T follicular helper cell (primary cell): ENCODE results near the gene FAM151B.
"Not testable (repeated sequence)": the region's sequence is repeated elsewhere in the genome, so short reads cannot be mapped to it uniquely, and the experiment has no call there.

Source experiments
- DNase-seq: peaks from one replicate; pipeline ENCODE4 v3.0.0-alpha.2; 2020; ENCODE audit warnings: low read depth

Gene FAM151B

DNA sequence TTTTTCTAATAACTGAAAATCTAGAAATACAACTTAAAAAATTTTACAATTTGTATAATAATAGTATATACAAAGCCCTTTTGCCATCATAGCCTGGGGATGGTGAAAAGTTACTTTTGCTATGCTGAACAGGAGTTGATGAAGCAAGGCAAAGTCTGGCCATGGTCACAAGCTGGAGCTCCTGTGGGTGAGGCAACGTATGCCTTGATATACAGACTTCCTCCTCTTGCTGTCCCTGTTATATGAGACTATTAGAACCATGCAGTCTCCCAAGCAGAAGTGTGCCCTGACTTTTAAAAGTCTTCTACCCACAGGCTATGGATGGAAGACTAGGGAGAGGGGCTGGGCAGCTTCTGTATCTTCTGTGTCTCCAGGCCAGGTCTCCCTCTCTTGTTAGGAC is 15.7 kb downstream of the FAM151B start:
- DNase-seq, result no peak

DNA sequence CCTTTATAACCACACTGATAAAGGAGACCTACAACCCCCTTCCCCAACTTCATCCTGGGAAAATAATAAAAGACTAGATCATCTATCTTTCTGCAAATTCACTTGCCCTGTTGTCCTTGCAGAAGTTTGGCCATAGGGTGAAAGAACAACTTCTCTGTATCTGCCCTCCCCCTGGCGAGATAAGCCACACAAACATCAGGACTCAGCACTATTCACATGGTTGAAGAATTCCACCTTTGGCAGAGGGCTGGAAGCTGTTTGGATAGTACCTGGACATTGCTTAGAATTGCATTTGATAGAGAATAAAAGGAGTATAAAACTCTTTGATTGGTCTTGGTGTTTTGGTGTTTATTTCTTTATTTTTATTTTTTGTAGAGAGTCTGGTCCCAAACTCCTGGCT is 16.9 kb downstream of the FAM151B start:
- DNase-seq, result no peak

GRCh38 chr5:80507663-80508062 is 19.8 kb downstream of the FAM151B start:
- DNase-seq, result no peak

GRCh38 chr5:80508844-80509243 is 20.9 kb downstream of the FAM151B start:
- DNase-seq, result no peak

- DNase-seq, result no peak
These were observed 21.5 kb downstream of the FAM151B start for GRCh38 chr5:80509362-80509761.

GRCh38 chr5:80516826-80517225 is 28.9 kb downstream of the FAM151B start:
- DNase-seq, result no peak

DNA sequence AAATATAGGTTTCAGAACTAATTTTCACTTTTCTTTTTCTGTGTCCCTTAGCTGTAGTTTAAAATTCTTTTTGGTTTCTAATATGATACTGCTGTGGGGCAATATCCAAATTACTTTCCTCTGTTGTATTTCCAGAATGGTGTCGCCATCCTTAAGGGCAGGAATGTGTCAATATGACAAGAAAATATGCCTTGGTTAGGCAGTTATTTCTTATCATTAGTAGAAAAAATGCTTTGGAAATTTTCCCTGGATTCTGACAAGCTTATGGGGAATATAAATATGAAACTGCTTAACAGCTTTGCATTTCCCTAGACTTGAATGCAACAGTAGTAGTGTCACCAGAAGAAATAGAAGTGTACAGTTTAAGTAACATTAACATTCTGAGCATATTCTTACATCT is 52.8 kb downstream of the FAM151B start:
- DNase-seq, result no peak

GRCh38 chr5:80541392-80541791 is 53.5 kb downstream of the FAM151B start:
- no peak for DNase-seq

DNA sequence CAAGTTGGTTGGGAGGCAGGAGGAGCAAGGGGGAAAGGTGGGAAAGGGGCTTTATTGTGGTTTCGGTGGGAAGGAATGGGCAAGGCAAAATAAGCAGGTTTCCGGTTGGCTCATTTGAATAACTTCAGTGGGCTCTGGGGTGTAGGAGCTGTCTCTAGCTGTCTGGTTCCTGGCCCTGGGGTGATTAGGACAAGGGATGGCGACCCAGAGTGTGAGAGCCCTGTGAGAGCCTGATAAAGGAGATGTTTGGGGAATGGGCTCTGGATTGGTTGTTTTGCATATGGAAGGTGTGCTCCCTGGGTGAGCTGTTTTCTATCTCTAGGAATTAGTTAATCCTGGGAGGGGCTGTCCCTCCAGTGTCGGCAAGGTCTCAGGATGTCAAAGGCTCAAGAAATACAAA is 66.7 kb downstream of the FAM151B start:
- DNase-seq, result no peak

DNA sequence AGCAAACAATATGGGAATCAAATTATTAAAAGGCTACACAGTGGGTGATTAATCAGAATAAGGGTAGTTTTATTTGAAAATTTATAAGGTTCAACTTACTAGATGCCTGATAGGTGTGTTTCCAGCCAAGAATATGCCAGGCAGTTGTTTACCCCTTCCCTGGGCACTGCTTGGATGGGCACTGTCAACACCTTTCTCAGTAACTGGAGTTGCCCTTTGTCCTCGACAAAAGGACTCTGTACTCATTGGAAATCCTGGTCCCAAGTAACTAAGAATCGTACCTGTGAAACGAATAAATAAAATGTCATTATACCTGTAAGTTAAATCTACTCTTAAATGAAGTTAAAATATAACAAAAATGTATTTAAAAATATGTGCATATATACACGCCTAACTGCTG is 67.2 kb downstream of the FAM151B start:
- DNase-seq, result no peak

DNA sequence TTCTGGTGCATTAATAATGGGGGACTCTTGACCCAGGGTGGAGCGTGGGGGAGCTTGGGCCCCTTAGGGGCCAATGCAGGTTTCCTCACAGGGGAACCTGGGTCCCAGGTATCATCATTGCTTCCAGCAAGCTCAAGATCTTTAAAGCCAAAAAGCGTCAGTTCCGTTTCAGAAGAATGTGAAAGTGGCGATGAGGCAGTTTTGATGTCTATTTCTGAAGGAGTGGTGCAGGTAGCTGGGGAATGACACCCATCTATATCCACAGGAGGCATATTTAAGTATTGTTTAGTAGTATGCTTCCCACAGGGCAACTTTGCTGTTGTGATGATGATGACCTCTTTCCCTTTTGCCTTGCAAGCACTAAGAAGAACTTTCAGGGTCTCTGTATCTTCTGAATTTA is 71.3 kb downstream of the FAM151B start:
- DNase-seq, result no peak

DNA sequence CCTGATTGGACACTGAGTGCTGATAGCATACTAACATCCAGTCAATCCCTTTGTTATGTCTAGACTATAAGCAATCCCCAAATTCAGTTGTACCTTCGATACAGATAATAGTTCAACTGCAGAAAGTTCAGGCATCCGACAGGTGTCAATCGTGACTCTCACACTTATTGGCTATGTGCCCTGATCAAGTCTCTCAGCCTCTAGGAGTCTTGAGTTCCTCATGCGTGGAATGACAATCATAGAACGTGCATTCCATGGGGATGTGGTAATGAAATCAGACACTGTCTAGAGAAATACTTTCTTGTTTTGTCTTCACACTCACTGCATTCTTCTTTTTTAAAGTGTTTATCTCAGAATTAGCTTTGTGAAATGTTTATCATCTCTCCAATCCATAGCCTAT is 77.4 kb downstream of the FAM151B start:
- no peak for DNase-seq

- DNase-seq, result no peak
These were observed 78.9 kb downstream of the FAM151B start for GRCh38 chr5:80566711-80567259.

DNA sequence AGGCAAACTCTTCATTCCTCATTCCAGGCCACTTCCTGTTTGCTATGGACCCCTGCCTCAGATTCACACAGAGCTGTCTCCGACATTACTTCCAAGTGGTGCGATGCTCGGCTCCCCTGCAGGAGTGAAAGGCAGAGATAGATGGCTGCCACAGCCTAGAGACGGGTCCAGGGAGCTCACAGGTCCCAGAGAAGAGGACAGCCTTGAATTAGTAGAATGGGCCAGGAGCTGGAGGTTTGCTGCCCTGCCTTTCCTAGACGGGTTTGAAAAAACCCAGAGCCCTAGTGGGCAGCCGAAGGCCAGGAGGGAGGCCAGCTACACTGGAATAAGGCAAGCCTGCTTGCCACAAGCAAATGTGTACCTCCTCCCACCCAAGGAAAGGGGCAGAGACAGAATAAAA is 80.4 kb downstream of the FAM151B start:
- no peak for DNase-seq

DNA sequence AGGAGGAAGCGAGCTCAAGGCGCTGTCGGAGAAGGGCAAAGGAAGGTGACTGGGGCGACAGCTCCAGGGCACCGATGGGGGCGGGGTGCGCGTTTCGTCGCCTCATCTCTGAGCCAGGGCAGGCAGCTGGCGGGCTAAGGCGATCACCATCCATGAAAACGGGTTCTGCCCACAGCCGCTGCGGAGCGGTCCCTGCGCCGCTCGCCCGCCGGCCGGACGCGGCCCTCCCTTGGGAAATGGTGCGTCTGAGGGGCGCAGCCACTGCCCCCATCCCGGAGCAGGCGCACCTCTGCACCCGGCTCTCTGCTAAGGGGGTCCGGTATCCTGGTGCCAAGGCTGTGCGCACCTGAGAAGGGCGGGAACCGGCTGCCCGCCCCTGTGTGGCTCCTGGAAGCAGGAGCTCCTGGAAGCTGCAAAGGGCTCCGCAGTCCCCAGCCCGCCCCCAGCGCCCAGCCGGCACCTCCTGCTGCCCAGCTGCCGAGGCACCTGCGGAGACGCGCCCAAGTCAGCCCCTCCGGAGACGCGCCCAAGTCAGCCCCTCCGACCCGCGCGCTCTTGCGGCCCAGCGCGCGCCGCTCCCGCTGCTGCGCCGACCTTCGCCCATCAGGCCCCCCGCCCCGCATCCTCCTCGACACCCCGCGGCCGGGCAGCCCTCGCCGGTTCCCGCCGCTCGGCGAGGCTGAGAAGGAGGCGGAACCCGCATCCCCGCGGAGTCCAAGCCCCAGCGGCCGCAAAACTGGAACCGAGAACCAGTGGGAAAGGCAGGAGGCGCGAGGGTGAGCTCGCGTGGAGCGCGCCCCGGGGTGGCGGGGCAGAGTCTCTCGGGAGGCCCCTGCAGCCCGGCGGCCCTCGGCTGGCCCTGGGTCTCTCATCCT is 81.4 kb downstream of the FAM151B start:
- no peak for DNase-seq

DNA sequence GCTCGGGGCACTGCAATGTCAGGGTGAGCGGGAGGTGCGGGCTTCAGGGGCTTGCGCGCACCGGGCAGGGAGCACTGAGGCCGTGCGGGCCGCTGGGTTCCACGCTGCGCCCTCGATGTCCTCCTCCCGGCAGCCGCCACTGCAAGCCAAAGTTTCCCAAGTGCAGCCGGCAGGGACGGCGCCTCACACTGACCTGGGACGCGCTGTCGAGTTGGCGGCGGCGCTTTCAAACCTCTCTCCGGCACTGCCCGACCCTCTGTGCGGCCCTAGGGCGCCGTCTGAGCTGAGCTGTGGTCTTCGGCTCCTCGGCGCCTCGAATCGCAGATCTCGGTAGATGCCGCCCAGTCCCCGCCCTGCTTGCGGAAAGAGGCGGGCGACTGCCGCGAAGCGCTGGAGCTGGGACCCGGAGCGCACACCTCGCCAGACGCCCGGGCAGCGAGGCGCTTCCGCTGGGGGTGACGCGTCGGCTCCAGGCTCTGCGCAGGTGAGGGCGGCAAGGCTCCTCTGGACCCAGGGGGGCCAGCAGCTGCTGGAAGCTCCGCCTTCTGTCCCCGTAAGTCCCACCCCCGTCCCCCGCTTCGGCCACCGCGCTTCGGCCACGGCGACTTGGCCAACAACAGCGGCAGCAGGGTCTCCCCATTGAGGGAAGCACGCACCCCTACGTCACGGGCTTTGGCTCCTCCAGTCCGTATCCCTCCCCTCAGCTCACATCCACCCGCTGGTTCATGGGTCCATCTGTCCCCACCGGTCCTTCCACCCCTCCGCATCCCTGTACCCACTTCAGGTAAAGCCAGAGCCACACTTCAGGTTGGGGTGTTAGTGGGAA is 82.3 kb downstream of the FAM151B start, which contains the start of gene ANKRD34B:
ANKRD34B (minus strand) TSS at position 320 of the 826 bp plus-strand sequence. CDS start 10,261 bp downstream, outside the sequence.
- DNase-seq, result no peak

DNA sequence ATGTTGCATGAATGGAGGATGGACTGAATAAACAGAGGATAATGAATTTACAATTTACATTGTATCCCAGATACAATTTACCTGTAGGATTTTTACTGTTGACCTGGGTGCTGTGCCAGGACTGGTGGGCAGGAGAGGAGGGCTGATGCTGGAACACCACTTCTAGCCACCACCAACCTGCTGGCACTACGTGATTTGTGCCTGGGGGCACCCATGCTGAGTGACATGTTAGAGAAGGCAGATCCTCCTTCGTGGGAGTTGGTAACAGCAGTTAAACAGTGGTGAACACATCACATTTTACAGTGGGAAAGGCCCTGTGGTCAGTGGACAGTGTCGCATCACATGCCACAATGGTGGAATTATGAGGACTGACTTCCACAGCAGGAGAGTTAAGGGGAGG is 85.2 kb downstream of the FAM151B start:
- DNase-seq, result no peak

DNA sequence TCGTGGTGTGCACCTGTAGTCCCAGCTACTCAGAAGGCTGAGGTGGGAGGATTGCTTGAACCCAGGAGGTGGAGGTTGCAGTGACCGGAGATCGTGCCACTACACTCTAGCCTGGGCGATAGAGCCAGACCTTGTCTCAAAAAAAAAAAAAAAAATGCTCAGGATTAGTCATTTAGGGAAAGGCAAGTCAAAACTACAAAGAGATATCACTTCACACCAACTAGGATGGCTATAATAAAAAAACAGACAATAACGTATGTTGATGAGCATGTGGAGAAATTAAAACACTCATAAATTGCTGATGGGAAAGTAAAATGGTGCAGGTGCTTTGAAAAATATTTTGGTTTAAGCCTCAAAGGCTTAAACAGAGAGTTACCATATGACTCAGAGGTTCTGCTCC is 88.5 kb downstream of the FAM151B start:
- DNase-seq, result no peak

GRCh38 chr5:80577707-80578106 is 89.8 kb downstream of the FAM151B start:
- no peak for DNase-seq

GRCh38 chr5:80579050-80579449 is 91.2 kb downstream of the FAM151B start:
- no peak for DNase-seq

DNA sequence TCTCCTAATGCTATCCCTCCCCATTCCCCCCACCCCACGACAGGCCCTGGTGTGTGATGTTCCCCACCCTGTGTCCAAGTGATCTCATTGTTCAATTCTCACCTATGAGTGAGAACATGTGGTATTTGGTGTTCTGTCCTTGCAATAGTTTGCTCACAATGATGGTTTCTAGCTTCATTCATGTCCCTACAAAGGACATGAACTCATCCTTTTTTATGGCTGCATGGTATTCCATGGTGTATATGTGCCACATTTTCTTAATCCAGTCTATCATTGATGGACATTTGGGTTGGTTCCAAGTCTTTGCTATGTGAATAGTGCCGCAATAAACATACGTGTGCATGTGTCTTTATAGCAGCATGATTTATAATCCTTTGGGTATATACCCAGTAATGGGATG is 92.4 kb downstream of the FAM151B start:
- DNase-seq, result not testable (repeated sequence)

- no peak for DNase-seq
These were observed 96.9 kb downstream of the FAM151B start for GRCh38 chr5:80584770-80585169.
